Lower leg skin (tissue), 4 donors: Measurements from ENCODE around the gene IL1RAPL1. TPM values are rescaled to one million over a fixed set of nuclear protein-coding genes. Genes with fewer than 3 reads are reported as not detected.

Experiments used
- DNase-seq, 2 donors: peaks; one replicate each; pipeline ENCODE4 v3.0.0-alpha.2; 2019; ENCODE audit warnings: low spot score in 2 of 2
- H3K4me3 ChIP-seq: fragments of 200-600 bp; sonication (generic); 2 replicates; pipeline ENCODE4 v1.5.1; 2017; ENCODE audit warnings: mild to moderate bottlenecking, low read depth; ENCODE audit not compliant: poor library complexity, severe bottlenecking
- POLR2A ChIP-seq, 2 donors: fragments of 450-650 bp; IDR thresholded peaks; one replicate each; pipeline ENCODE4 v1.6.1; 2016 to 2017; ENCODE audit warnings: antibody characterized with exemption in 2 of 2, mild to moderate bottlenecking in 1 of 2, moderate library complexity in 1 of 2
- WGBS, 2 donors: methylation state at CpG; one replicate each; pipeline ENCODE4 v1.1.5; 2018; 5-methylcytosine and 5-hydroxymethylcytosine counted together
- intact Hi-C: fragments of 100-400 bp; cut with DNase I; formaldehyde crosslinking; loops from one replicate; pipeline ENCODE4 v1.15.0; 2023; ENCODE audit warnings: low total_unique reads
- total RNA-seq, 4 donors: library from RNA; depleted of rRNA; stranded (reverse); fragments of >200 nt; gene quantifications; one replicate each; pipeline ENCODE4 v1.1.0, GENCODE V29; 2016
- TF ChIP-seq, protein P1 (sequence below), 3 donors: fragments of 450-650 bp; IDR thresholded peaks; one replicate each; pipeline ENCODE4 v1.5.1; 2016; ENCODE audit warnings: antibody characterized with exemption in 3 of 3, mild to moderate bottlenecking in 3 of 3, moderate library complexity in 2 of 3

Gene IL1RAPL1
- total RNA-seq, 4 donors from 2014 or later: 0.07 to 1.8 (median 0.10) TPM; not detected in 1

DNA sequence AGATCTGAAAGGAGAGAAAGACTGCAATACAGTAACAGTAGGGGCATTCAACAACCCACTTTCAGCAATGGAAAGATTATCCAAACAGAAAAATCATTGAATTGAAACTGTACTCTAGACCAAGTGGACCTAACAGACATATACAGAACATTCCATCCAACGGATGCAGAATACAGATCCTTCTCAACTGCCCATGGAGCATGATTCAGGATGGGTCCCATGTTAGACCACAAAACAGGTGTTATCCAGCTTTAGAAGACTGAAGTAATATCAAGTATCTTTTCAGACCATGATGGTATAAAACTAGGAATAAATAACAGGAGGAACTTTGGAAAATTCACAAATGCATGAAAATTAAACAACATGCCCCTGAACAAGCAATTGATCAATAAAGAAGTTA lies 1060.9 kb downstream of the IL1RAPL1 start:
- TF ChIP-seq, protein P1, sequence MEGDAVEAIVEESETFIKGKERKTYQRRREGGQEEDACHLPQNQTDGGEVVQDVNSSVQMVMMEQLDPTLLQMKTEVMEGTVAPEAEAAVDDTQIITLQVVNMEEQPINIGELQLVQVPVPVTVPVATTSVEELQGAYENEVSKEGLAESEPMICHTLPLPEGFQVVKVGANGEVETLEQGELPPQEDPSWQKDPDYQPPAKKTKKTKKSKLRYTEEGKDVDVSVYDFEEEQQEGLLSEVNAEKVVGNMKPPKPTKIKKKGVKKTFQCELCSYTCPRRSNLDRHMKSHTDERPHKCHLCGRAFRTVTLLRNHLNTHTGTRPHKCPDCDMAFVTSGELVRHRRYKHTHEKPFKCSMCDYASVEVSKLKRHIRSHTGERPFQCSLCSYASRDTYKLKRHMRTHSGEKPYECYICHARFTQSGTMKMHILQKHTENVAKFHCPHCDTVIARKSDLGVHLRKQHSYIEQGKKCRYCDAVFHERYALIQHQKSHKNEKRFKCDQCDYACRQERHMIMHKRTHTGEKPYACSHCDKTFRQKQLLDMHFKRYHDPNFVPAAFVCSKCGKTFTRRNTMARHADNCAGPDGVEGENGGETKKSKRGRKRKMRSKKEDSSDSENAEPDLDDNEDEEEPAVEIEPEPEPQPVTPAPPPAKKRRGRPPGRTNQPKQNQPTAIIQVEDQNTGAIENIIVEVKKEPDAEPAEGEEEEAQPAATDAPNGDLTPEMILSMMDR (IDR thresholded peaks at IDR 0.05): no peak
- TF ChIP-seq POLR2A (IDR thresholded peaks at IDR 0.05): no peak
- WGBS, 2 donors: 84 to 100% methylated on average over 1 of the region's 1 CpG
- intact Hi-C loops: no loop called here
- no peak for DNase-seq
- no peak overlapping the region for H3K4me3 ChIP-seq

DNA sequence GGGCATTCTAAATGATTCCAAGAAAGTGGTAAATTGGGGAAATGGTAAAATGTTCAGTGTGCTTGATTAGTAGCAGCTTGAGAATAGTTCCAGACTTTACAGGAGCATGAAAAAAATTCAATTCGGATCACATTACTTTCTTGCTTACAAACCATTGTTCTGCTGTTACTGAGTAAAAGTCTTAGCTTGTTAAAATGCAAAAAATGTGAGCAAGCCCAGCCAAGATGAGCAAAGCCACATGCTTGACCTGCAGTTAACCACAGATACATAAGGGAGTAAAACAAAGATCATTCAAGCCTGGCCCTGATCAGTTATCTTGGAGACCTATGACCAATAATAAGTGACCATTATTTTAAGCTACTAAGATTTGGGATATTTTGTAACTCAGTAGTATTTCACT lies 1065.2 kb downstream of the IL1RAPL1 start:
- WGBS, 2 donors: 16 to 33% methylated on average over 1 of the region's 1 CpG
- intact Hi-C loops: no loop called here
- no peak for DNase-seq

DNA sequence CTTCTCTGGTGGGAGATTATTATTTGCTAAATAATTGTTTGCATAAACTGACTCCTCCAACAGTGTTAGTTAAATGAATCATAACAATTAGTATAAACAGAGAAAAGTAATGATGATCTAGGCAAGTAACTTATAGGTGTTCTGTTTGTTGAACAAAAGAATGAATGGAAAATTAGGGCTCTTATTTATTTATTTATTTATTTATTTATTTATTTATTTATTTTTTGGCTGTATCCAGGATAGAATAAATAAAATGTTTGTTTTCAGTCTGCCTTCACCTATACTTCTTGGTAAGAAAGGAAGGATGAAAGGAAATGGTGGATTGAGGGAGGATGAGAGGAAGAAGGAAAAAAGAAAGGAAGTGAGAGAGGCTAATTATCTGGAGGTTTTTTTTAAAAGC lies 1066.5 kb downstream of the IL1RAPL1 start:
- TF ChIP-seq, protein P1 (IDR thresholded peaks at IDR 0.05): no peak
- no peak for TF ChIP-seq POLR2A (IDR thresholded peaks at IDR 0.05)
- no peak overlapping the region for H3K4me3 ChIP-seq
- no peak for DNase-seq
- intact Hi-C loops: no loop called here

More for the DNA sequence above, 1065.2 kb downstream of the IL1RAPL1 start:
- no peak for TF ChIP-seq POLR2A (IDR thresholded peaks at IDR 0.05)
- TF ChIP-seq, protein P1 (IDR thresholded peaks at IDR 0.05): no peak
- no peak overlapping the region for H3K4me3 ChIP-seq

DNA sequence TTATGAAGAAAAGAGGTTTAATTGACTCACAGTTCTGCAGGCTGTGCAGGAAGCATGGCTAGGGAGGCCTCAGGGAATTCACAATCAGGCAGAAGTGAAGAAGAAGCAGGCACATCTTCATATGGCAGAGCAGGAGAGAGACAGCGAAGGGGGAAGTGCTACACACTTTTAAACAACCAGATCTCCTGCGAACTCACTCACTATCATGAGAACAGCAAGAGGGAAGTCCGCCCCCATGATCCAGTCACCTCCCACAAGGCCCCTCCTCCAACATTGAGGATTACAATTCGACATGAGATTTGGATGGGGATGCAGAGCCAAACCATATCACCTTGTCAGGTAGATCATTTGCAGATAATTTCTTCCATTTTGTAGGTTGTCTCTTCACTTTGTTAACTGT lies 1072.7 kb downstream of the IL1RAPL1 start:
- TF ChIP-seq, protein P1 (IDR thresholded peaks at IDR 0.05): no peak
- TF ChIP-seq POLR2A (IDR thresholded peaks at IDR 0.05): no peak
- intact Hi-C loops: no loop called here
- DNase-seq: no peak
- WGBS, 2 donors: 56 to 77% methylated on average over 4 of the region's 4 CpGs
- H3K4me3 ChIP-seq: no peak overlapping the region

DNA sequence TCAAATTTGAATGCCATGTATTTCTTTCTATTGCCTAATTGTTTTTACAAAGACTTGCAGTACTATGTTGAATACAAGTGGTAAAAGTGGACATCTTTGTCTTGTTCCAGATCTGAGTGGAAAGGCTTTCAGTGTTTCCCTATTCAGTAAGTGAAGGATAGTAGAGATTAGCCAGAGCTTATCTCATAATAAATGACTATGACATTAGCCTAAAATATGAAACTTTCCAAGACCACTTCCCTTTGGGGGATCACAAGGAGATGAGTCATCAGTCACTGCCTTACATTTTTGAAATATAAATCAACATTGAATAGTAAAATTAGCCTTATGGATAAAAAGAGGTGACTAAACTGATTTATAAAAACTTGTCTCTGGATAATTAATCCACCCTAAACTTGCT lies 1074.0 kb downstream of the IL1RAPL1 start:
- intact Hi-C loops: no loop called here
- DNase-seq: no peak
- no peak overlapping the region for H3K4me3 ChIP-seq
- TF ChIP-seq, protein P1 (IDR thresholded peaks at IDR 0.05): no peak
- no peak for TF ChIP-seq POLR2A (IDR thresholded peaks at IDR 0.05)

DNA sequence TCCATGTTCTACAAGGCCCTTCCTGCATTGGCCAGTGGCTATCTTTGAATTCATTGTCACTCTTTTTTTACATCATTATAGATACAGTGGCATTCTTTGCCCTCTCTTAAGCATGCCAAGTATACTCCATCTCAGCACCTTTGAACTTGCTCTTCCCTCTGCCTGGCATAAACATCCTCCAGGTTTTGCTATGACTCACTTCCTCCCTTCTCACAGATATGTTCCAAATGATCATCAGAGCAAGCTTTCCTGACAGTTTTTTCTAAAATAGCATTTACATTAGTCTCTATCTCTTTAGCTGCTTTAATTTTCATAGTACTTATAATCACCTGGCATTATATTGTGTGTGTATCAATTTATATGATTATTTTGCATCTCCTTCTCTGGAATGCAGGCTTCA lies 1074.9 kb downstream of the IL1RAPL1 start:
- H3K4me3 ChIP-seq: no peak overlapping the region
- DNase-seq: no peak
- intact Hi-C loops: no loop called here

More for the DNA sequence above, 1074.9 kb downstream of the IL1RAPL1 start:
- TF ChIP-seq POLR2A (IDR thresholded peaks at IDR 0.05): no peak
- TF ChIP-seq, protein P1 (IDR thresholded peaks at IDR 0.05): no peak
